B cell (primary cell): ENCODE data around the gene PLEKHM3.

Experiments used
- EZH2 ChIP-seq: IDR thresholded peaks from 2 replicates; pipeline ENCODE4 v1.6.1; 2012; ENCODE audit warnings: borderline replicate concordance, low read depth, mild to moderate bottlenecking, moderate library complexity, low read length; ENCODE audit not compliant: insufficient read depth, poor library complexity, severe bottlenecking
- TF ChIP-seq, protein P1 (sequence below): fragments of 200-600 bp; IDR thresholded peaks from one replicate; pipeline ENCODE4 v1.8.0; 2022; ENCODE audit warnings: antibody characterized with exemption, mild to moderate bottlenecking

DNA sequence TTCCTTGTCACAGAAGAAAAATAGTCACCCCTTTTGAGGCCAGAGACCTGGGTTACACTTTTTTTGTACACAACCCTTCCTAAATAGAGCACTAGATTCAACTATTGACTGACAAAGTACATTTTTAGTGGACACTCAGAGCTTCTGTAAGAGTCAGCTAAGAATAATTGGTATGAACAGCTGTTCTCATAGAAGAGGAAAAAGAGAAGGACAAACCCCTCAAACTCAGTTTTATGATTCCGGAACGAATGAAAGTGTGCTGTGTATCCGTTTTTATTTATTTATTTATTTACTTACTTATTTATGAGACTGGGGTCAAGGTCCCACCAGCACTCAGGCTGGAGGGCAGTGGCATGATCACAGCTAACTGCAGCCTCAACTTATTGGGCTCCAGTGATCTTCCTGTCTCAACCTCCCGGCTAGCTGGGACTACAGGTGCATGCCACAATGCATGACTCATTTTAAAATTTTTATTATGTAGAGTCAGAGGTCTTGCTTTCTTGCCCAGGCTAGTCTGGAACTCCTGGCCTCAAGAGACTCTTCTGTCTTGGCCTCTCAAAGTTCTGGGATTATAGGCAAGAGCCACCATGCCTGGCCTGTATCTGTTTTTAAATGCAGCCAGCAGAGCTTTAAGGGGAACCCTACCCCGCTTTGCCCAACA lies 219.6 kb downstream of the PLEKHM3 start:
- TF ChIP-seq, protein P1, sequence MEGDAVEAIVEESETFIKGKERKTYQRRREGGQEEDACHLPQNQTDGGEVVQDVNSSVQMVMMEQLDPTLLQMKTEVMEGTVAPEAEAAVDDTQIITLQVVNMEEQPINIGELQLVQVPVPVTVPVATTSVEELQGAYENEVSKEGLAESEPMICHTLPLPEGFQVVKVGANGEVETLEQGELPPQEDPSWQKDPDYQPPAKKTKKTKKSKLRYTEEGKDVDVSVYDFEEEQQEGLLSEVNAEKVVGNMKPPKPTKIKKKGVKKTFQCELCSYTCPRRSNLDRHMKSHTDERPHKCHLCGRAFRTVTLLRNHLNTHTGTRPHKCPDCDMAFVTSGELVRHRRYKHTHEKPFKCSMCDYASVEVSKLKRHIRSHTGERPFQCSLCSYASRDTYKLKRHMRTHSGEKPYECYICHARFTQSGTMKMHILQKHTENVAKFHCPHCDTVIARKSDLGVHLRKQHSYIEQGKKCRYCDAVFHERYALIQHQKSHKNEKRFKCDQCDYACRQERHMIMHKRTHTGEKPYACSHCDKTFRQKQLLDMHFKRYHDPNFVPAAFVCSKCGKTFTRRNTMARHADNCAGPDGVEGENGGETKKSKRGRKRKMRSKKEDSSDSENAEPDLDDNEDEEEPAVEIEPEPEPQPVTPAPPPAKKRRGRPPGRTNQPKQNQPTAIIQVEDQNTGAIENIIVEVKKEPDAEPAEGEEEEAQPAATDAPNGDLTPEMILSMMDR, result no peak
- TF ChIP-seq EZH2, result no peak
